Peyer's patch (tissue), 4 donors: ENCODE results near the gene FGFR1OP2. TPM values are rescaled to one million over a fixed set of nuclear protein-coding genes. Genes with fewer than 3 reads are reported as not detected.

Experiments used
- DNase-seq, 3 donors: peaks; one replicate each; pipeline ENCODE4 v3.0.0-alpha.2; 2017 to 2019
- H3K27ac ChIP-seq, 4 donors: fragments of 200-600 bp; sonication (generic); one replicate each; pipeline ENCODE4 v1.5.1; 2016 to 2019
- H3K27me3 ChIP-seq, 2 donors: fragments of 200-600 bp; sonication (generic); one replicate each; pipeline ENCODE4 v1.5.1; 2019
- H3K36me3 ChIP-seq, 3 donors: fragments of 200-600 bp; sonication (generic); one replicate each; pipeline ENCODE4 v1.5.1; 2016 to 2019
- H3K4me1 ChIP-seq, 4 donors: fragments of 200-600 bp; sonication (generic); one replicate each; pipeline ENCODE4 v1.5.1; 2016 to 2019
- H3K4me3 ChIP-seq, 4 donors: fragments of 200-600 bp; sonication (generic); 1 replicate in 3 of 4; 2 replicates in 1 of 4; pipeline ENCODE4 v1.5.1; 2016 to 2019; ENCODE audit warnings: mild to moderate bottlenecking in 1 of 4
- H3K9me3 ChIP-seq, 4 donors: fragments of 200-600 bp; sonication (generic); one replicate each; pipeline ENCODE4 v1.5.1; 2016 to 2019; ENCODE audit warnings: mild to moderate bottlenecking in 1 of 4
- CTCF ChIP-seq, 6 experiments: fragments of 450-650 bp in 4 of 6; fragments of 200-600 bp in 2 of 6; sonication (generic) in 1 of 6; IDR thresholded peaks; one replicate each; pipeline ENCODE4 v1.5.1; 2017 to 2019; ENCODE audit warnings: antibody characterized with exemption in 6 of 6, mild to moderate bottlenecking in 3 of 6, moderate library complexity in 1 of 6
- POLR2A ChIP-seq, 2 donors: fragments of 450-650 bp; IDR thresholded peaks; one replicate each; pipeline ENCODE4 v1.5.1; 2017; ENCODE audit warnings: antibody characterized with exemption in 2 of 2, mild to moderate bottlenecking in 2 of 2, moderate library complexity in 2 of 2
- total RNA-seq, 4 donors: library from RNA; depleted of rRNA; stranded (reverse); fragments of >200 nt; gene quantifications; one replicate each; pipeline ENCODE4 v1.1.0, GENCODE V29; 2016

The FGFR1OP2 gene
- total RNA-seq, 4 donors from 2014 or later: 49.5 to 94.9 (median 65.4) TPM

- Histone ChIP-seq H3K27me3 (no peaks in the 10 kb centered on the region), H3K4me1 (no peaks in the 10 kb centered on the region), H3K4me3 (no peak overlapping the region), H3K9me3 (no peaks in the 10 kb centered on the region), H3K36me3 (peaks cover 0 to 6% (median 0%) of the 10 kb centered on the region in 3 donors), H3K27ac (no peak overlapping the region)
- DNase-seq: no peak
- no peak for TF ChIP-seq POLR2A (IDR thresholded peaks at IDR 0.05)
- no peak for TF ChIP-seq CTCF (IDR thresholded peaks at IDR 0.05)
Observed at GRCh38 chr12:27003421-27004381, 65.4 kb downstream of the FGFR1OP2 start.

- Histone ChIP-seq H3K27ac (no peak overlapping the region), H3K4me1 (no peaks in the 10 kb centered on the region), H3K36me3 (no peaks in the 10 kb centered on the region), H3K4me3 (no peak overlapping the region), H3K9me3 (no peaks in the 10 kb centered on the region), H3K27me3 (no peaks in the 10 kb centered on the region)
- DNase-seq: no peak
- no peak for TF ChIP-seq CTCF (IDR thresholded peaks at IDR 0.05)
- no peak for TF ChIP-seq POLR2A (IDR thresholded peaks at IDR 0.05)
Observed at GRCh38 chr12:27005495-27005894, 67.2 kb downstream of the FGFR1OP2 start.

- Histone ChIP-seq H3K9me3 (no peaks in the 10 kb centered on the region), H3K27me3 (no peaks in the 10 kb centered on the region), H3K4me1 (no peaks in the 10 kb centered on the region), H3K27ac (no peak overlapping the region), H3K4me3 (no peak overlapping the region), H3K36me3 (no peaks in the 10 kb centered on the region)
- DNase-seq: no peak
- TF ChIP-seq CTCF (IDR thresholded peaks at IDR 0.05) (no peak), POLR2A (IDR thresholded peaks at IDR 0.05) (no peak)
Observed at GRCh38 chr12:27006797-27007467, 68.7 kb downstream of the FGFR1OP2 start.

GRCh38 chr12:27008081-27008480 lies 69.8 kb downstream of the FGFR1OP2 start:
- H3K27me3 ChIP-seq: no peaks in the 10 kb centered on the region
- H3K4me1 ChIP-seq: peaks cover 0 to 10% (median 3%) of the 10 kb centered on the region in 4 donors

GRCh38 chr12:27009881-27010301 lies 71.6 kb downstream of the FGFR1OP2 start:
- Histone ChIP-seq H3K4me1 (peaks cover 0 to 18% (median 4%) of the 10 kb centered on the region in 4 donors), H3K27me3 (no peaks in the 10 kb centered on the region), H3K36me3 (no peaks in the 10 kb centered on the region), H3K9me3 (no peaks in the 10 kb centered on the region), H3K4me3 (no peak overlapping the region), H3K27ac (no peak overlapping the region)
- no peak for DNase-seq
- no peak for TF ChIP-seq POLR2A (IDR thresholded peaks at IDR 0.05)
- no peak for TF ChIP-seq CTCF (IDR thresholded peaks at IDR 0.05)

More at GRCh38 chr12:27008081-27008480, 69.8 kb downstream of the FGFR1OP2 start:
- Histone ChIP-seq H3K4me3 (no peak overlapping the region), H3K9me3 (no peaks in the 10 kb centered on the region), H3K27ac (no peak overlapping the region), H3K36me3 (no peaks in the 10 kb centered on the region)
- no peak for DNase-seq
- TF ChIP-seq CTCF (IDR thresholded peaks at IDR 0.05): no peak
- TF ChIP-seq POLR2A (IDR thresholded peaks at IDR 0.05): no peak
